ENCODE measurements around the gene HLX. TPM values are rescaled to one million over a fixed set of nuclear protein-coding genes. Genes with fewer than 3 reads are reported as not detected.
A peak's percentile ranks its signal among the peaks of the same experiment; 100 is the strongest.

The HLX gene
- total RNA-seq (2014; rRNA removed; shearing (Covaris generic)), result 4.9 and 5.3 TPM in 2 replicates
- 9.4 and 11.7 TPM in 2 replicates for polyA plus RNA-seq (2015; cell fraction: cytosol; rRNA removed)
- 6.1 and 7.8 TPM in 2 replicates for polyA plus RNA-seq (2015; cell fraction: nucleus; rRNA removed)

DNA sequence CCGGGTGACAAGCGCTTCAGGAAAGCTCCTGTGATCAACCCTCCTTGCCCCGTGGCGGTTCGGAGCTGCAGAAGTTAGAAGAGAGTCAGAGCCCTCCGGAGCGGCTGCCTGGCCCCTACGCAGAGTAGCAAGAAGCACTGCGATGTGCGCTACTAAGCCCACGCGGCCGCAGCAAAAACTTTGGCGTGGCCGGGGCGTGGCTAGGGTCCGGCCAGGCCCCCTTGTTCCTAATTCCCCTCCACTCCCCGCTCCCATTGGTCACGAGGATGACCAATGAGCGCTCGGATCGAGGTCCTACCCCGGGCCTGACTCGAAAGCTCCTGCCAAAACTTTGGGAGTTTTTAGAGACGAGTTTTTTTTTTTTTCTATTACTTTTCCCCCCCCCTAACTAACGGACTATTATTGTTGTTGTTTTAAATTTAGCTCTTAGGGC, at the start of gene HLX:
Gene HLX (plus strand): TSS at position 368 of the 433 bp plus-strand sequence. CDS start 415 bp downstream, outside the sequence.
- in situ Hi-C loops (cut with HindIII; ENCODE audit: low pct_unique_long_range_greater_than_20kb, low sequenced_read_pairs), result no loop called here
- peak; percentile 91 for DNase-seq (ENCODE audit: low read depth, low spot score)

GRCh38 chr1:220833436-220833835, 45.8 kb upstream of the HLX start:
- in situ Hi-C loops (cut with HindIII; ENCODE audit: low pct_unique_long_range_greater_than_20kb, low sequenced_read_pairs), result no loop called here
- DNase-seq (ENCODE audit: low read depth, low spot score), result peak; percentile 80

GRCh38 chr1:220834155-220834870, 44.9 kb upstream of the HLX start:
- in situ Hi-C loops (cut with HindIII; ENCODE audit: low pct_unique_long_range_greater_than_20kb, low sequenced_read_pairs), result no loop called here
- no peak for DNase-seq (ENCODE audit: low read depth, low spot score)

DNA sequence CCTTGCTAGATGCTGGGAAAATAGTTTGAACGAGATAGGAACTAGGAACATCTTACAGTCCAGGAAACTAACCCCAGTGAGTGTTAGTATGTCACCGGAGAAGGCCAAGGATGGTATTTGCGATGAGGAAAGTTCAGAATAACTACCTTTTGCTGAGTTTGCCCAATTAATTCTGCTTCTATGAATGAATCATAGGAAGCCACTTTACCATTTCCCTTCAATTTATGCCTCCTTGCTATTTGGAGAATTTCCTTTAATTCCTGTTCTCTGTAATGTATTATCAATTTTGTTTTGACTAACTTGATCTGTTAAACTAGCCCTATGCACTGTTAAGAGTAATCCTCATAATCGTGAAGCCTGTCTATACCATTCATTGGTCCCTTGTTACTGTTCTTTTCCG, 40.7 kb upstream of the HLX start:
- DNase-seq (ENCODE audit: low read depth, low spot score), result no peak
- in situ Hi-C loops (cut with HindIII; ENCODE audit: low pct_unique_long_range_greater_than_20kb, low sequenced_read_pairs), result no loop called here

- in situ Hi-C loops (cut with HindIII; ENCODE audit: low pct_unique_long_range_greater_than_20kb, low sequenced_read_pairs), result no loop called here
These were observed 39.8 kb upstream of the HLX start for GRCh38 chr1:220839474-220839873.

DNA sequence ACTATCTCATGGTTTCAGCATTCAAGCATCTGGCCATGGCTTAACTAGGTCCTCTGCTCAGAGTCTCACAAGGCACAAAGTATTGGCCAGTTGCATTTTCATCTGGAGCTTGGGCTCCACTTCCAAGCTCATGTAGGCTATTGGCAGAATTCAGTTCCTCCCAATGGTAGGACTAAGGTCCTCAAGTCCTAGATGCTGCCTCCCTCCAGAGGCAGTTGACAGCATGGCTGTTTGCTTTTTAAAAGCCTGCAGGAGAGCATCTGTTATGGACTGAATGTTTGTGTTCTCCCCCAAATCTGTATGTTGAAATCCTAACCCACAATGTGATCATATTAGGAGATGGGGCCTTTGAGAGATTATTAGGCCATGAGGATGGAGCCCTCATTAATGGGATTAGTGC, 38.0 kb upstream of the HLX start:
- in situ Hi-C loops (cut with HindIII; ENCODE audit: low pct_unique_long_range_greater_than_20kb, low sequenced_read_pairs), result no loop called here
- peak; percentile 78 for DNase-seq (ENCODE audit: low read depth, low spot score)

More at GRCh38 chr1:220839474-220839873, 39.8 kb upstream of the HLX start:
- no peak for DNase-seq (ENCODE audit: low read depth, low spot score)

GRCh38 chr1:220843481-220844011, 35.7 kb upstream of the HLX start:
- in situ Hi-C loops (cut with HindIII; ENCODE audit: low pct_unique_long_range_greater_than_20kb, low sequenced_read_pairs), result no loop called here

GRCh38 chr1:220852408-220852807, 26.8 kb upstream of the HLX start:
- DNase-seq (ENCODE audit: low read depth, low spot score), result no peak
- in situ Hi-C loops (cut with HindIII; ENCODE audit: low pct_unique_long_range_greater_than_20kb, low sequenced_read_pairs), result no loop called here

More at GRCh38 chr1:220843481-220844011, 35.7 kb upstream of the HLX start:
- DNase-seq (ENCODE audit: low read depth, low spot score), result peak; percentile 100

GRCh38 chr1:220872296-220872695, 6.9 kb upstream of the HLX start:
- DNase-seq (ENCODE audit: low read depth, low spot score), result no peak
- in situ Hi-C loops (cut with HindIII; ENCODE audit: low pct_unique_long_range_greater_than_20kb, low sequenced_read_pairs), result no loop called here

GRCh38 chr1:220873087-220873486, 6.2 kb upstream of the HLX start:
- in situ Hi-C loops (cut with HindIII; ENCODE audit: low pct_unique_long_range_greater_than_20kb, low sequenced_read_pairs), result no loop called here
- DNase-seq (ENCODE audit: low read depth, low spot score), result no peak

DNA sequence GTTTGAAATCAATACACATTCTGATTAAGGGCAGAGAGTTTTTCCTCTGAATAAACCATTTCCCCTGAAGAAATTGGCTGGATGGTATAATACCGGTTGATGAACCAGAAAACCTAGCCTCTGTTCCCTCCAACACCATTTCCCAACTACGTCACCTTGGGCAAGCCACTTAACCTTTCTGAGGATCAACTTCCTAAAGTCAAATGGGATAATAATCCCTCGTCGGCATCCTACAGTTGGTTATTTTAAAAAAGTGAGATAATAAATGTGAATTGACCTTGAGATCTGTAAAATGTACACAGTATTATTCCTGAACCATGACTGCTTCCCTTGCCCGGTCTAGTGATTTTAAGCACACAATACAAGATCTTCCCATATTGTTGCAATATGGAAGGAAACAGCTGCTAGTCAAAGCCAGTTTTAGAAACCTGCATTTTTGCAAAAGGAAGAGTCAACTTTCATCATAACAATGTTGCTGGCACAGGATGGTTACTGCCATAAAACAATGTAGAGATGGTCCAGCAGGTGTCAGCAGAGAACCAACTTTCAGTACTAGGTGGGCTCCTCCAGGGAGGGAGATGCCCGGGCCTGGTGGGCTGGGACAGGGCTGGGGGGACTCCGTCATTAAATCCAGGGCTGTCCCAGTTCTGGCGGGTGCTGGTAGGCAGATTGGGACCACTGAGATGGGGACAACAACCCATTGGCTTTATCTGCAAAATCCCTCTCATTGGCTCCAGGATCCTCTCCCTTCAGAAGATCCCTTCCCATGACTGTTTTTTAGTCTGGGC, 5.2 kb upstream of the HLX start:
- DNase-seq (ENCODE audit: low read depth, low spot score), result peak; percentile 68
- in situ Hi-C loops (cut with HindIII; ENCODE audit: low pct_unique_long_range_greater_than_20kb, low sequenced_read_pairs), result no loop called here

- in situ Hi-C loops (cut with HindIII; ENCODE audit: low pct_unique_long_range_greater_than_20kb, low sequenced_read_pairs), result no loop called here
These were observed 4.0 kb upstream of the HLX start for GRCh38 chr1:220875260-220875659.

DNA sequence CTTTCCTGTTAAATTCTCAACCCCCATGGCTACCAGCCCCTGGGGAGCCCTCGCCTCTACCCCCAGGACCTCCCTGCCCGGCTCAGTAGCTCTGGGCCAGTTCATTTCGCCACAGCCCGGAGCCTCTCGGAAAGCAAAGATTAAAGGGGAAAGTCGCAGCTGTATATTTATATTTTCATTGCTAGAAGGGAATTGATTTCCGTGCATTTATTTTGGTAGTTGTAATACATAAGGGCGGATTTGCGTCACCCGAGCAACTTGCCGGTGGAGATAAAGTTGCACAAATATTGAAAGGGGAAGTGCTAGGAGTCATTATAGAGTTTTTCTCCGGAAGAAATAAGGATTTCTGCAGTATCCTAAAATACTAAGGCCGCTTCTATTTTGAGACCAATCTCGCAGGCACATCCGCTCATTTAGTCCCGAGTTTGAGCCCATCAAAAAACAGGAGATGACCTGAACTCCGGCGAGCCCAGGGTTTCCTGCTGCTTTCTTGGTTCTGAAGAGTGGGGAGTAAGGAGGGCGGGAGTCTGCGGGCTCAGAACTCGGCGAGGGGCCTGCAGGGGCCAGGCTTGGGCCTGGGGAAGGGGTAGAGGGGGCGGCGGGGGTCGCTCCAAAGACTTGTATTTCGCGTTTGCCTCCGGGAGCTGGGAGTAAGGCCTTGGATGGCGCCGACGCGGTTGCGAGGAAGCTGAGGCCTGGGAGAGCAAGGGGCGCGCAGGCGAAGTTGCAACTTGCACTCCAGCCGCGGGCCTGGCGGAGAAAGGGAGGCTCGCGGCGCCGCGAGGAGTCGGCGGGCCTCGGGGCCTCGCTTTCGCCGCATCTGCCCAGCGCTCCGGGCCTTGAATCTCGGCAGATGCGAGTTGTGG, 2.5 kb upstream of the HLX start:
- in situ Hi-C loops (cut with HindIII; ENCODE audit: low pct_unique_long_range_greater_than_20kb, low sequenced_read_pairs), result no loop called here
- no peak for DNase-seq (ENCODE audit: low read depth, low spot score)

More at GRCh38 chr1:220875260-220875659, 4.0 kb upstream of the HLX start:
- DNase-seq (ENCODE audit: low read depth, low spot score), result no peak

- no peak for DNase-seq (ENCODE audit: low read depth, low spot score)
- in situ Hi-C loops (cut with HindIII; ENCODE audit: low pct_unique_long_range_greater_than_20kb, low sequenced_read_pairs), result no loop called here
These were observed 1.7 kb upstream of the HLX start for GRCh38 chr1:220877377-220878095.

- in situ Hi-C loops (cut with HindIII; ENCODE audit: low pct_unique_long_range_greater_than_20kb, low sequenced_read_pairs), result no loop called here
- DNase-seq (ENCODE audit: low read depth, low spot score), result no peak
These were observed 810 bp upstream of the HLX start for GRCh38 chr1:220878191-220879075.
